Lung (tissue), 12 donors: ENCODE data around the gene MAL. TPM values are rescaled to one million over a fixed set of nuclear protein-coding genes. Genes with fewer than 3 reads are reported as not detected.

ENCODE experiments used
- ATAC-seq: fragments of 200-7000 bp; cut with Tn5 transposase; one replicate; pipeline ENCODE4 v1.9.1; 2020; ENCODE audit warnings: moderate number of reproducible peaks; ENCODE audit not compliant: insufficient read depth, low FRiP score
- DNase-seq, 3 donors: peaks; one replicate each; pipeline ENCODE4 v3.0.0-alpha.2; 2013 to 2017
- H3K27ac ChIP-seq, 2 donors: one replicate each; pipeline ENCODE4 v1.5.1; 2013; ENCODE audit warnings: mild to moderate bottlenecking in 2 of 2, moderate library complexity in 2 of 2, control low read depth in 1 of 2, inconsistent platforms in 1 of 2, low read depth in 1 of 2, low read length in 1 of 2
- H3K27me3 ChIP-seq, 3 donors: one replicate each; pipeline ENCODE4 v1.5.1; 2013; ENCODE audit warnings: low read length in 2 of 3; ENCODE audit not compliant: control insufficient read depth in 3 of 3, insufficient read depth in 3 of 3
- H3K36me3 ChIP-seq, 4 donors: one replicate each; pipeline ENCODE4 v1.5.1; 2013; ENCODE audit warnings: low read length in 4 of 4, mild to moderate bottlenecking in 1 of 4, moderate library complexity in 1 of 4; ENCODE audit not compliant: control insufficient read depth in 4 of 4, insufficient read depth in 4 of 4
- H3K4me1 ChIP-seq, 5 donors: one replicate each; pipeline ENCODE4 v1.5.1; 2013; ENCODE audit warnings: low read length in 5 of 5, mild to moderate bottlenecking in 2 of 5, moderate library complexity in 1 of 5; ENCODE audit not compliant: control insufficient read depth in 5 of 5, insufficient read depth in 5 of 5
- H3K4me3 ChIP-seq: one replicate; pipeline ENCODE4 v1.5.1; 2013; ENCODE audit warnings: mild to moderate bottlenecking, control low read depth, moderate library complexity
- H3K9ac ChIP-seq, 2 donors: one replicate each; pipeline ENCODE4 v1.5.1; 2013; ENCODE audit warnings: low read length in 2 of 2, control low read depth in 1 of 2; ENCODE audit not compliant: insufficient read depth in 1 of 2
- H3K9me3 ChIP-seq, 4 donors: one replicate each; pipeline ENCODE4 v1.5.1; 2013; ENCODE audit warnings: low read length in 3 of 4, mild to moderate bottlenecking in 1 of 4, moderate library complexity in 1 of 4; ENCODE audit not compliant: control insufficient read depth in 4 of 4, insufficient read depth in 3 of 4
- CTCF ChIP-seq: IDR thresholded peaks from 2 replicates; pipeline ENCODE4 v1.5.1; 2012; ENCODE audit warnings: mild to moderate bottlenecking; ENCODE audit errors: control extremely low read depth, extremely low read depth
- WGBS, 2 donors: extraction: QIAGEN DNeasy Blood & Tissue Kit; methylation state at CpG; one replicate each; pipeline ENCODE4 v1.1.7; 2013; 5-methylcytosine and 5-hydroxymethylcytosine counted together
- polyA plus RNA-seq, 2 donors: library from polyadenylated mRNA; stranded (reverse); fragments of 200-250 nt; gene quantifications; one replicate each; pipeline ENCODE4 v1.2.1, GENCODE V29; 2013
- total RNA-seq, 2 donors: library from RNA; depleted of rRNA in 1 of 2; stranded (reverse); fragments of >200 nt in 1 of 2; gene quantifications; one replicate each; pipeline ENCODE4 v1.2.1, GENCODE V29; 2014 to 2021
- donor health status: control.
- donor health status: control.
- donor health status: Bipolar disorder and iron deficiency.
- donor health status: healthy.
- donor health status: DM: yes; HTN: yes; CAD: no.

MAL gene
- total and polyA plus RNA-seq, 4 donors, result 1.3 to 19.0 (median 10.5) TPM

DNA sequence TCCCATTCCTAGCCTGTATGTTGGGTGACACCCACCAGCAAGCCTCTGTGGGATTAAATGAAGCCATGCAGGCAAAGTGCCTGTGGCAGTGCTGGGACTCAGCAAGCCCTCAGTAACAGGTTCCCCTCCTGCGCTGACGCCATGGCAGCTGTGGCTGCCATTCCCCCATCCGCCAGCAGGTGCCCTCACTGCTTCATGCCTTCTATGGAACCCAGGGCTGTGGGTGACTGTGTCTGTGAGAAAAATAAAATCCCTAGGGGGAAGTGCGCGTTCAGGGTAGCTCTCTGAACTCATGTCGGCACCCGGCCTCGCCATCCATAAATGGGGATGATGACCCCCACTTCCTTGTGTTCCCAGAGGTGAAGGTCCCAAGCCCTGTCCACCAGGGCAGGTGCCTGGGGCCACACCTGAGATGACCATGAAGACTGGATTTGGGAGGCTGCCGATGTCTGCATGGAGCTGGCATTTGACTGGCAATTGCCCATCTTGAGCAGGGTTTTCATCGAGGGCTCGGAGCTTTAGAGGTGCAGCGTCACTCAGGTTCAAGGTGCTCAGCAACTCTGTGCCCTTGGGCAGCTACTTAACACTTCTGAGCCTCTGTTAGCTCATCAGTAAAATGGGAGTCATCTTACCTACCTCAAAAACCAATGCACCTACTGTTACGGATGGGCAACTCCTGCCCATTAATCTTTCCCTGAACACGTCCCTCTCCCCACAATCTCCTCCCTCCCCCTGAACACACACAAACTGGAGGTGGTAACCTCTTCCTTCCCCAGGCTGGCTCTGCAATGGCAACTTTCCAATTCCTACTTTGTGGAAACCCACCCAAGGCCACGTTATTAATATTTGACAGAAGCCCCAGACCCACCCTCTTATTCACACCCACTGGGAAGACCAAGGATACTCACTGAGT lies 2.9 kb upstream of the MAL start:
- H3K27ac ChIP-seq, result no peak overlapping the region
- H3K4me1 ChIP-seq, result peaks cover 0 to 28% (median 4%) of the 10 kb centered on the region in 5 donors
- no peak overlapping the region for H3K4me3 ChIP-seq
- H3K27me3 ChIP-seq, result peaks cover 4 to 35% (median 22%) of the 10 kb centered on the region in 3 donors
- no peaks in the 10 kb centered on the region for H3K36me3 ChIP-seq
- TF ChIP-seq CTCF, result peak; percentile 75
- H3K9me3 ChIP-seq, result peaks cover 0 to 3% (median 0%) of the 10 kb centered on the region in 4 donors
- DNase-seq (peak; percentile 78 to 81 (median 81)), ATAC-seq (peak; percentile 71)
- no peak overlapping the region for H3K9ac ChIP-seq
- 20 to 21% methylated on average over 15 of the region's 15 CpGs for whole genome bisulfite sequencing, 2 donors

- H3K36me3 ChIP-seq, result no peaks in the 10 kb centered on the region
- H3K4me1 ChIP-seq, result peaks cover 0 to 28% (median 4%) of the 10 kb centered on the region in 5 donors
- no peak overlapping the region for H3K4me3 ChIP-seq
- H3K9me3 ChIP-seq, result peaks cover 0 to 3% (median 0%) of the 10 kb centered on the region in 4 donors
- no peak overlapping the region for H3K9ac ChIP-seq
- ATAC-seq (no peak), DNase-seq (no peak)
- 47 to 58% methylated on average over 2 of the region's 2 CpGs for WGBS, 2 donors
- TF ChIP-seq CTCF, result no peak
- peaks cover 4 to 39% (median 26%) of the 10 kb centered on the region in 3 donors for H3K27me3 ChIP-seq
- no peak overlapping the region for H3K27ac ChIP-seq
These were observed 2.3 kb upstream of the MAL start for GRCh38 chr2:95023222-95023597.

DNA sequence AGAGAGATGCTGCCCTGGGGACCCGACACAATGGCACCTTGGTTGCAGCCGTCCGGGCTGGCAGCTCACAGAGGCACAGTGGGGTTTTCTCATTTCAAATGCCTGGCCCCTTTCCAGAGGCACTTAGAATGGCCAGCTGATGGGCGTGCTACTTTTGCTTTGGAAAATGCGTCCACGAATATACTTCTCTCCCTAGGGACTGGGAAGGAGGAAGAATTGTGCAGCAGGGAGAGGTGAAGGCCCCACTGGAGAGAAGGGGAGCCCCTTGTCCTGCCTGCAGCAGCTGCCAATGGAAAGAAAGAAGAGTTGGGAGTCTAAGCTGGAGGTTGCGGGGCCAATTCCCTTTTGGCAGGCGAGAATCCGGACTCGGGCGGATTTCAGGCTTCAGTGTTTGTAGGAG lies 1.1 kb upstream of the MAL start:
- peaks cover 0 to 28% (median 4%) of the 10 kb centered on the region in 5 donors for H3K4me1 ChIP-seq
- DNase-seq (peak in 2 of 3 donors; percentile 61 to 81), ATAC-seq (no peak)
- WGBS, 2 donors, result 65 to 72% methylated on average over 11 of the region's 11 CpGs
- H3K36me3 ChIP-seq, result no peaks in the 10 kb centered on the region
- H3K27ac ChIP-seq, result no peak overlapping the region
- peaks cover 4 to 50% (median 38%) of the 10 kb centered on the region in 3 donors for H3K27me3 ChIP-seq
- no peak for TF ChIP-seq CTCF
- H3K4me3 ChIP-seq, result no peak overlapping the region
- H3K9me3 ChIP-seq, result peaks cover 0 to 3% (median 0%) of the 10 kb centered on the region in 4 donors
- no peak overlapping the region for H3K9ac ChIP-seq
